ENCODE results near the gene SPIB. TPM values are rescaled to one million over a fixed set of nuclear protein-coding genes. Genes with fewer than 3 reads are reported as not detected.

SPIB gene
- total and polyA plus RNA-seq, 7 donors = 3.0 to 58.1 (median 33.7) TPM; not detected in 3

DNA sequence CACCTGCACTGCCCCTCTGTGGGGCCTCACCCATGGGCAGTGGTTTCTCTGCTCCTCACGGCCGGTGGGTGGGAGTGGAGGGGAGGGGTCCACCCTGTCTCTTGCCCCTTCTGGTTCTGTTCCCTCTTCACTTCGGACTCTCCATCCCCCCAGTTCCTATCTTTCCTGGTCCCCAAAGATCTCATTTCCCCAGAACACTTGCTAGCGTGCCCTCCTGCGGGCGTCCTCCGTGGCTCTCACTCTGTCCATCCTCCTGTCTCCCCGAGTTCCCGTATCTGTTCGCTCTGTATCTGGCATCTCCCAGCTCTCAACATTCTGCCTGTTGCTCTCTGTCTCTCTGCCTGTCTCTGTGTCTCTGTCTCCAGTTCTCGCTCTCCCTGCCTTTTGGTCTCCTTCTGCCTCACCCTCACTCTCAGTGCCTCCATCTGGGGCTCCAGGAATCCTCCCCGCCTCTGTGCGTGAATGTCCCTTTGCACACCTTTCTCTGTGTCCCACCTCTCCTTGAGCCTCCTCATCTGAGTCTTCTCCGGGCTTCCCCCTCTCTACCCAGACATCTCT, 363 bp downstream of the SPIB start:
- Histone ChIP-seq H3K27me3 (peaks cover 19 to 74% (median 62%) of the 10 kb centered on the region in 3 donors), H3K27ac (no peak overlapping the region), H3K4me1 (peaks cover 0 to 9% (median 7%) of the 10 kb centered on the region in 4 donors), H3K9me3 (no peaks in the 10 kb centered on the region), H3K36me3 (no peaks in the 10 kb centered on the region), H3K4me3 (no peak overlapping the region)
- no peak for TF ChIP-seq EP300 (IDR thresholded peaks at IDR 0.05)
- no peak for TF ChIP-seq POLR2A (IDR thresholded peaks at IDR 0.05)
- TF ChIP-seq, protein P1, sequence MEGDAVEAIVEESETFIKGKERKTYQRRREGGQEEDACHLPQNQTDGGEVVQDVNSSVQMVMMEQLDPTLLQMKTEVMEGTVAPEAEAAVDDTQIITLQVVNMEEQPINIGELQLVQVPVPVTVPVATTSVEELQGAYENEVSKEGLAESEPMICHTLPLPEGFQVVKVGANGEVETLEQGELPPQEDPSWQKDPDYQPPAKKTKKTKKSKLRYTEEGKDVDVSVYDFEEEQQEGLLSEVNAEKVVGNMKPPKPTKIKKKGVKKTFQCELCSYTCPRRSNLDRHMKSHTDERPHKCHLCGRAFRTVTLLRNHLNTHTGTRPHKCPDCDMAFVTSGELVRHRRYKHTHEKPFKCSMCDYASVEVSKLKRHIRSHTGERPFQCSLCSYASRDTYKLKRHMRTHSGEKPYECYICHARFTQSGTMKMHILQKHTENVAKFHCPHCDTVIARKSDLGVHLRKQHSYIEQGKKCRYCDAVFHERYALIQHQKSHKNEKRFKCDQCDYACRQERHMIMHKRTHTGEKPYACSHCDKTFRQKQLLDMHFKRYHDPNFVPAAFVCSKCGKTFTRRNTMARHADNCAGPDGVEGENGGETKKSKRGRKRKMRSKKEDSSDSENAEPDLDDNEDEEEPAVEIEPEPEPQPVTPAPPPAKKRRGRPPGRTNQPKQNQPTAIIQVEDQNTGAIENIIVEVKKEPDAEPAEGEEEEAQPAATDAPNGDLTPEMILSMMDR (IDR thresholded peaks at IDR 0.05) = no peak
- no peak for TF ChIP-seq POLR2AphosphoS5 (IDR thresholded peaks at IDR 0.05)
- DNase-seq = no peak
- WGBS, 2 donors = 7 to 11% methylated on average over 14 of the region's 14 CpGs
- intact Hi-C loops (cut with DNase I) = no loop called here

DNA sequence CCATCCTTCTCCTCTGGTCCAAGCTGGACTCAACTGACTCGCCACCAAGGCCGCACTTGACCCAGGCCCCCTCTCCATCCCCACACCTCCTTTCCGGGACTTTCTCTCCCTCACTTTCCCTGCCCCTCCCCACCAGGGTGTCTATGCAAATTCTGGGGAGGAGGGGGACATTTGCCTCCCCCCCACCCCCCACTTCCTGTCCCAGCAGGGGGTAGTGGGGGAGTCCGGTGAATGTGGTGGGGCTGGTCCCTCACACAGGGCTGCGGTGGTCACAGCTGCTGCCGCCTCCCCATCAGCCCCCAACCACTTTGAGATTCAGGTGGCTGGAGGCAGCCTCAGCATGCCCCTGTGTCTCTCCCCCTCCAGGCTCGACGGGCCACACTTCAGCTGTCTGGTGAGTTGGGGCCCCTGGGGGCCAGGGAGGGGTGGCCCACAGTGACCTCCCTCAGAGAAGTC, 870 bp downstream of the SPIB start:
- intact Hi-C loops (cut with DNase I) = no loop called here
- peaks cover 0 to 9% (median 7%) of the 10 kb centered on the region in 4 donors for H3K4me1 ChIP-seq
- no peaks in the 10 kb centered on the region for H3K36me3 ChIP-seq
- 16 to 32% methylated on average over 8 of the region's 8 CpGs for WGBS, 2 donors
- no peak for DNase-seq
- H3K9me3 ChIP-seq = no peaks in the 10 kb centered on the region
- TF ChIP-seq POLR2A (IDR thresholded peaks at IDR 0.05) (no peak), EP300 (IDR thresholded peaks at IDR 0.05) (no peak), POLR2AphosphoS5 (IDR thresholded peaks at IDR 0.05) (no peak)
- TF ChIP-seq, protein P1 (IDR thresholded peaks at IDR 0.05) = no peak
- H3K27me3 ChIP-seq = peaks cover 19 to 74% (median 62%) of the 10 kb centered on the region in 3 donors
- H3K4me3 ChIP-seq = no peak overlapping the region
- no peak overlapping the region for H3K27ac ChIP-seq

DNA sequence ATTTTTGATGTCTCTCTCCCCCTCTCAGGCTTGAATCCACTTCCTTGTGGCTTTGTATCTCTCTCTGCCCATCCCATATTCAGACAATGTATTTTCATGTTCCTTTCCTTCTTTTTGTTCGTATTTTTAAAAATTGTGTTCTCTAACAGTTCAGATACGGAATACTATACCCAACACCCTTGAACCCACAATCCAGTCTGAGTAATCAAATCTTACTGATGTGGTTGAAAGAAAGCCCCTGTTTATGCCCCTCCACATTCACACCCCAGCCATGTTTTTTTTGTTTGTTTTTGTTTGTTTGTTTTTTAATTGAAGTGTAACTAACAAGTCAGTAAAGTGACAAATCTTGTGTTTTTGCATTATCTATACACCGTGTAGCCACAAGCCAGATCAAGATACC, 1.4 kb downstream of the SPIB start:
- 45 to 48% methylated on average over 3 of the region's 3 CpGs for WGBS, 2 donors
- no peaks in the 10 kb centered on the region for H3K9me3 ChIP-seq
- no peak for TF ChIP-seq EP300 (IDR thresholded peaks at IDR 0.05)
- TF ChIP-seq, protein P1 (IDR thresholded peaks at IDR 0.05) = no peak
- TF ChIP-seq POLR2AphosphoS5 (IDR thresholded peaks at IDR 0.05) = no peak
- no peak for TF ChIP-seq POLR2A (IDR thresholded peaks at IDR 0.05)
- peaks cover 0 to 9% (median 7%) of the 10 kb centered on the region in 4 donors for H3K4me1 ChIP-seq
- peaks cover 19 to 74% (median 62%) of the 10 kb centered on the region in 3 donors for H3K27me3 ChIP-seq
- intact Hi-C loops (cut with DNase I) = no loop called here
- no peak overlapping the region for H3K4me3 ChIP-seq
- no peaks in the 10 kb centered on the region for H3K36me3 ChIP-seq
- no peak overlapping the region for H3K27ac ChIP-seq
- DNase-seq = no peak

DNA sequence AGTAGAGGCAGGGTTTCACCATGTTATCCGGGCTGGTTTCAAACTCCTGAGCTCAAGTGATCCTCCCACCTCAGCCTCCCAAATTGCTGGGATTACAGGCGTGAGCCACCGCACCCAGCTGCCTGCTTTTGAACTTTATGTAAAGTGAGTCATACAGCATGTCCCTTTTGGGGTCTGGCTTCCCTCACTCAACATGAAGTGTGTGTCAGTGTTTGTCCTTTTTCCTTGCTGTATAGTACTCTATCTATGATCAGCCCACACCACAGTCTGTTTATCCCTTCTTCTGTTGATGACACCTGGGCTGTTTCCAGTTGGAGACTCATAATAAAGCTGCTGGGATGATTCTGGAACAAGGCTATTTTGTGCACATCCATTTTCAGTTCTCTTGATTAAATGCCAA, 2.1 kb downstream of the SPIB start:
- H3K27ac ChIP-seq = no peak overlapping the region
- TF ChIP-seq POLR2A (IDR thresholded peaks at IDR 0.05) (no peak), POLR2AphosphoS5 (IDR thresholded peaks at IDR 0.05) (no peak), EP300 (IDR thresholded peaks at IDR 0.05) (no peak)
- TF ChIP-seq, protein P1 (IDR thresholded peaks at IDR 0.05) = no peak
- H3K9me3 ChIP-seq = no peaks in the 10 kb centered on the region
- H3K4me1 ChIP-seq = peaks cover 0 to 9% (median 7%) of the 10 kb centered on the region in 4 donors
- DNase-seq = no peak
- no peaks in the 10 kb centered on the region for H3K36me3 ChIP-seq
- intact Hi-C loops (cut with DNase I) = no loop called here
- 49 to 66% methylated on average over 3 of the region's 3 CpGs for WGBS, 2 donors
- H3K4me3 ChIP-seq = no peak overlapping the region
- H3K27me3 ChIP-seq = peaks cover 19 to 74% (median 62%) of the 10 kb centered on the region in 3 donors

Data from sigmoid colon (tissue), 7 donors.